IPS-15b (cell line): ENCODE results near the gene ACOX2.
"Not testable (repeated sequence)": the region's sequence is repeated elsewhere in the genome, so short reads cannot be mapped to it uniquely, and the experiment has no call there.

ENCODE experiments used
- H3K27me3 ChIP-seq: one replicate; pipeline ENCODE4 v1.6.1; 2013; ENCODE audit warnings: low read length; ENCODE audit not compliant: control insufficient read depth, insufficient read depth
- H3K36me3 ChIP-seq: one replicate; pipeline ENCODE4 v1.6.1; 2013; ENCODE audit warnings: low read length; ENCODE audit not compliant: control insufficient read depth, insufficient read depth
- H3K4me1 ChIP-seq: one replicate; pipeline ENCODE4 v1.6.1; 2013; ENCODE audit warnings: mild to moderate bottlenecking, low read length; ENCODE audit not compliant: control insufficient read depth, insufficient read depth
- H3K4me3 ChIP-seq: one replicate; pipeline ENCODE4 v1.5.1; 2013; ENCODE audit warnings: low read depth, low read length
- H3K9ac ChIP-seq: one replicate; pipeline ENCODE4 v1.6.1; 2013; ENCODE audit warnings: low read depth, mild to moderate bottlenecking, low read length
- H3K9me3 ChIP-seq: one replicate; pipeline ENCODE4 v1.6.1; 2013; ENCODE audit warnings: mild to moderate bottlenecking, low read length; ENCODE audit not compliant: control insufficient read depth, insufficient read depth

ACOX2 gene

GRCh38 chr3:58529516-58530353 is 7.3 kb downstream of the ACOX2 start:
- Histone ChIP-seq H3K4me1 (peaks cover 4% of the 10 kb centered on the region), H3K4me3 (no peak overlapping the region), H3K9me3 (no peaks in the 10 kb centered on the region), H3K27me3 (no peaks in the 10 kb centered on the region), H3K9ac (no peak overlapping the region), H3K36me3 (no peaks in the 10 kb centered on the region)

GRCh38 chr3:58528629-58529028 is 8.4 kb downstream of the ACOX2 start:
- no peaks in the 10 kb centered on the region for H3K9me3 ChIP-seq
- no peaks in the 10 kb centered on the region for H3K27me3 ChIP-seq
- no peak overlapping the region for H3K4me3 ChIP-seq
- H3K36me3 ChIP-seq = no peaks in the 10 kb centered on the region
- no peak overlapping the region for H3K9ac ChIP-seq
- H3K4me1 ChIP-seq = peaks cover 4% of the 10 kb centered on the region

GRCh38 chr3:58527440-58527839 is 9.6 kb downstream of the ACOX2 start:
- not testable (repeated sequence) for H3K4me1 ChIP-seq, H3K9me3 ChIP-seq, H3K4me3 ChIP-seq, H3K36me3 ChIP-seq, H3K27me3 ChIP-seq, H3K9ac ChIP-seq

- H3K9me3 ChIP-seq = no peaks in the 10 kb centered on the region
- peaks cover 7% of the 10 kb centered on the region for H3K4me1 ChIP-seq
- H3K4me3 ChIP-seq = no peak overlapping the region
- no peaks in the 10 kb centered on the region for H3K36me3 ChIP-seq
- no peak overlapping the region for H3K9ac ChIP-seq
- no peaks in the 10 kb centered on the region for H3K27me3 ChIP-seq
Measured at GRCh38 chr3:58526515-58526957, 10.5 kb downstream of the ACOX2 start.

- H3K36me3 ChIP-seq = no peaks in the 10 kb centered on the region
- H3K9ac ChIP-seq = no peak overlapping the region
- no peaks in the 10 kb centered on the region for H3K9me3 ChIP-seq
- H3K4me3 ChIP-seq = no peak overlapping the region
- H3K4me1 ChIP-seq = peaks cover 11% of the 10 kb centered on the region
- H3K27me3 ChIP-seq = no peaks in the 10 kb centered on the region
Measured at GRCh38 chr3:58524326-58524888, 12.6 kb downstream of the ACOX2 start.

GRCh38 chr3:58522759-58523425 is 14.1 kb downstream of the ACOX2 start:
- Histone ChIP-seq H3K27me3 (no peaks in the 10 kb centered on the region), H3K4me1 (peaks cover 14% of the 10 kb centered on the region), H3K9ac (no peak overlapping the region), H3K36me3 (no peaks in the 10 kb centered on the region), H3K4me3 (peak overlapping the region; percentile 24), H3K9me3 (no peaks in the 10 kb centered on the region)

- no peak overlapping the region for H3K9ac ChIP-seq
- no peaks in the 10 kb centered on the region for H3K9me3 ChIP-seq
- no peaks in the 10 kb centered on the region for H3K27me3 ChIP-seq
- H3K4me3 ChIP-seq = peak overlapping the region; percentile 24
- H3K36me3 ChIP-seq = no peaks in the 10 kb centered on the region
- peaks cover 14% of the 10 kb centered on the region for H3K4me1 ChIP-seq
Measured at GRCh38 chr3:58521917-58522631, 14.9 kb downstream of the ACOX2 start.

GRCh38 chr3:58521336-58521670 is 15.7 kb downstream of the ACOX2 start:
- H3K4me3 ChIP-seq = no peak overlapping the region
- H3K27me3 ChIP-seq = no peaks in the 10 kb centered on the region
- peaks cover 14% of the 10 kb centered on the region for H3K4me1 ChIP-seq
- no peaks in the 10 kb centered on the region for H3K36me3 ChIP-seq
- no peaks in the 10 kb centered on the region for H3K9me3 ChIP-seq
- H3K9ac ChIP-seq = no peak overlapping the region

- Histone ChIP-seq H3K27me3 (no peaks in the 10 kb centered on the region), H3K4me1 (peaks cover 14% of the 10 kb centered on the region), H3K36me3 (no peaks in the 10 kb centered on the region), H3K4me3 (no peak overlapping the region), H3K9ac (no peak overlapping the region), H3K9me3 (no peaks in the 10 kb centered on the region)
Measured at GRCh38 chr3:58520403-58521335, 16.3 kb downstream of the ACOX2 start.

GRCh38 chr3:58519668-58520402 is 17.2 kb downstream of the ACOX2 start:
- Histone ChIP-seq H3K27me3 (no peaks in the 10 kb centered on the region), H3K36me3 (no peaks in the 10 kb centered on the region), H3K9ac (no peak overlapping the region), H3K4me3 (no peak overlapping the region), H3K9me3 (no peaks in the 10 kb centered on the region), H3K4me1 (peaks cover 14% of the 10 kb centered on the region)
